Ectodermal cell (in vitro differentiated cells): ENCODE results near the gene GFY.

Experiments
- H3K27ac ChIP-seq: 2 replicates; pipeline ENCODE4 v1.7.0; 2013; ENCODE audit warnings: mild to moderate bottlenecking, low read depth, low read length; ENCODE audit not compliant: insufficient read depth, poor library complexity, severe bottlenecking
- H3K27me3 ChIP-seq: 2 replicates; pipeline ENCODE4 v1.7.0; 2013; ENCODE audit warnings: mild to moderate bottlenecking, low read length; ENCODE audit not compliant: insufficient read depth, control insufficient read depth, poor library complexity, severe bottlenecking
- H3K36me3 ChIP-seq: one replicate; pipeline ENCODE4 v1.7.0; 2013; ENCODE audit warnings: low read length; ENCODE audit not compliant: control insufficient read depth, insufficient read depth
- H3K4me1 ChIP-seq: one replicate; pipeline ENCODE4 v1.7.0; 2013; ENCODE audit warnings: low read length; ENCODE audit not compliant: control insufficient read depth, insufficient read depth
- H3K4me3 ChIP-seq: 2 replicates; pipeline ENCODE4 v1.7.0; 2013; ENCODE audit warnings: low read depth, low read length, control low read depth; ENCODE audit not compliant: insufficient read depth
- H3K9me3 ChIP-seq: 2 replicates; pipeline ENCODE4 v1.7.0; 2013; ENCODE audit warnings: mild to moderate bottlenecking, low read length, moderate library complexity; ENCODE audit not compliant: control insufficient read depth
- WGBS, 2 experiments: methylation state at CpG; one replicate each; pipeline ENCODE4 v1.1.7; 2013; ENCODE audit warnings: missing lambda C conversion rate in 2 of 2; 5-methylcytosine and 5-hydroxymethylcytosine counted together

Gene GFY

GRCh38 chr19:49437231-49437630 lies 12.0 kb downstream of the GFY start:
- WGBS, 2 experiments = 40 to 49% methylated on average over 8 of the region's 8 CpGs
- Histone ChIP-seq H3K36me3 (no peaks in the 10 kb centered on the region), H3K9me3 (no peaks in the 10 kb centered on the region), H3K27ac (no peak overlapping the region), H3K4me3 (no peak overlapping the region), H3K4me1 (peaks cover 6% of the 10 kb centered on the region), H3K27me3 (peaks cover 97% of the 10 kb centered on the region)

- 29 to 31% methylated on average over 6 of the region's 6 CpGs for WGBS, 2 experiments
- H3K27ac ChIP-seq = no peak overlapping the region
- no peaks in the 10 kb centered on the region for H3K36me3 ChIP-seq
- peaks cover 9% of the 10 kb centered on the region for H3K4me1 ChIP-seq
- peaks cover 92% of the 10 kb centered on the region for H3K27me3 ChIP-seq
- H3K9me3 ChIP-seq = no peaks in the 10 kb centered on the region
- no peak overlapping the region for H3K4me3 ChIP-seq
Measured at GRCh38 chr19:49438261-49438660, 13.1 kb downstream of the GFY start.

- no peaks in the 10 kb centered on the region for H3K9me3 ChIP-seq
- H3K27ac ChIP-seq = no peak overlapping the region
- 81 to 85% methylated on average over 1 to 3 of the region's 6 CpGs for WGBS, 2 experiments
- H3K36me3 ChIP-seq = no peaks in the 10 kb centered on the region
- H3K4me3 ChIP-seq = no peak overlapping the region
- H3K27me3 ChIP-seq = peaks cover 79% of the 10 kb centered on the region
- peaks cover 9% of the 10 kb centered on the region for H3K4me1 ChIP-seq
Measured at GRCh38 chr19:49439836-49440235, 14.6 kb downstream of the GFY start.

DNA sequence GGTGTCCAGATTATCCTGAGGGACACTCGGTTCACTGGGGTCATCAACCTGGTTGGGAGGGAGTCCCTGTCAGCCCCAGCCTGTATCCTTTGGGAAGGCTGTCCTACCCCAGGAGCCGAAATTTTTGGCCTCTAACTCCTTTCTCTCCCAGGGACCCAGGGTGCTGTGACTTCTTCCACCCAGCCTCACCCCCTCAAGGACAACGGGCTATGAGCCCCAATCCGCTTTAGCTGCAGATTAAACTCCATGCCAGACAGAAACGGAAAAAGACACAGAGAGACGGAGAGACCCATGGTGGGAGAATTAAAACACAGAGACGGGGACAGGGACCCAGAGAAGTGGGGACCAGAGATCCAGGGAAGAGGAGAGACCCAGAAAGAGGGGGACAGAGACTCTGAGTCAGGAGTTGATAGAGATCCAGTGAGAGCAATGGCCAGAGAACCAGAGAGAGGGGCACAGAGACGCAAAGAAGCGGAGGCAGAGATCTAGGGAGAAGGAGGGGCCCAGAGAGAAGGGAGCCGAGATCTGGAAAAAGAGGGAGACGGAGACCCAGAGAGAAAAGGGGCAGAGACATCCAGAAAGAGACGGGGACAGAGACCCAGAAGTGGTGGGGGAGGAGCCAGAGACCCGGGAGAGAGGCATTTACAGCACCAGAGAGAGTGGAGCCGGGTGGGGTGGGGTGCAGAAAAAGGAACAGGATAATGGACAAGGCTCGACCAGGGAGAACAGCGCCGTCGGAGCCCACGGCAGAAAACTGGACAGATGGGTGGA lies 15.4 kb downstream of the GFY start:
- Histone ChIP-seq H3K4me3 (peak overlapping the region; percentile 22), H3K27me3 (peaks cover 71% of the 10 kb centered on the region), H3K36me3 (no peaks in the 10 kb centered on the region), H3K9me3 (no peaks in the 10 kb centered on the region), H3K4me1 (peaks cover 9% of the 10 kb centered on the region), H3K27ac (no peak overlapping the region)
- WGBS, 2 experiments = 36 to 37% methylated on average over 19 of the region's 19 CpGs

DNA sequence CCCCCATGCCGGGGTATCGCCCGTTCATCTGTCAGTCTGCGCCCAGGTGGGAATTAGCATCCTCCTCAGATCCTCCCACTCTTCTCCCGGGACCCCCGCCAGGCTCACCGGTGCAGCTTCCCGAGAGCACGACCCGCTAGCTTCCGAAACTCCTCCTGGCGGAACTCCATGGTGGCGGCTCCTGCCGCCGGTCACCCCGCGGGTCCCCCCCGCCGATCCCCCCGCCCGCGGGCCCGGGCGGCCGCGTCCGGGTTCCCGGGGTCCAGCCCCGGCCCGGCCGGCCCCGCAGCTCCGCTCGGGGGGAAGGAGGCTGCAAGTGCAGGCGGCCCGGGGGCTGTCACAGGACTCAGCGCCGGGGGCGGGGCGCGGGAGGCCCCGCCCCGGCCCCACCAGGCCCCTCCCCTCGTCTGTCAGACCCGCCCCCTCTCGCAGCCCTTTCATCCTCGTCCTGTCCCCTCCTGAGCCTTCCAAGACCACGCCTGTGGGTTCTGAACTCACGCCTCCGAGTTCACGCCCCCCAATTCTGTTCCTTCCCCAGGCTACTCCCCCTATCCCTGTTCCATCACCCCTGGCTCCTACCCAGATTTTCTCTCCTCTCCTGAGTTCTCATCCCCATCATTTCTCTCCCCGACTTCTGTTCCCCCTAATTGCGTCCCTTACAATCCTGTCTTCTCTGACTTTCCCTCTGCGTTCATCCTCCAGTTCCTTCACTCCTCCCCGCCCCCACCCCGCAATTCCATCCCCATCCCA lies 16.2 kb downstream of the GFY start, which contains the start of gene SLC17A7:
TSS of gene SLC17A7 (minus strand) at position 318 of the 750 bp plus-strand sequence. CDS start at position 170, 148 bp downstream.
- no peak within 1 kb of the TSS for H3K27ac ChIP-seq
- no peaks in the 10 kb centered on the region for H3K36me3 ChIP-seq
- H3K4me1 ChIP-seq = peaks cover 9% of the 10 kb centered on the region
- peaks cover 64% of the 10 kb centered on the region for H3K27me3 ChIP-seq
- WGBS, 2 experiments = 1% methylated on average over 56 of the region's 56 CpGs
- peak within 1 kb of the TSS; percentile 22 for H3K4me3 ChIP-seq
- H3K9me3 ChIP-seq = no peaks in the 10 kb centered on the region

GRCh38 chr19:49441960-49442350 lies 16.8 kb downstream of the GFY start:
- peak overlapping the region; percentile 3 for H3K4me3 ChIP-seq
- 14 to 15% methylated on average over 14 of the region's 14 CpGs for WGBS, 2 experiments
- peaks cover 58% of the 10 kb centered on the region for H3K27me3 ChIP-seq
- H3K27ac ChIP-seq = no peak overlapping the region
- no peaks in the 10 kb centered on the region for H3K9me3 ChIP-seq
- H3K36me3 ChIP-seq = no peaks in the 10 kb centered on the region
- peaks cover 9% of the 10 kb centered on the region for H3K4me1 ChIP-seq

DNA sequence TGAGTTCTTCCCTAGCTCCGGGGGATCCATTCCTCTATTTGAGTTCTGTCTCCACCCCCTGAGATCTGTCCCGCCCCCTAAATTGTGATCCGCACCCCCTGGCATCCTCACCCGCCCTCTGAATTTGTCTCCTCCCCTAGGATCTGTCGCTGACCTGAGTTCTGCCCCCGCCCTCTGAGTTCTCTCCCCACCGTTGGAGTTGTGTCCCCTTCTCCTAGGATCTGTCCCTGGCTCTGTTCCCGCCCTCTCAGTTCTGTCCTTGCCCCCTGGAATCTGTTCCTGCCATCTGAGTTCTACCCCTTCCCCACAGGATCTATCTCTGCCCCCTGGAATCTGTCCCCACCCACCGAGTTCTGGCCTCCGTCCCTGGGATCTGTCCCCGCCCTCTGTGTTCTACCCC lies 17.2 kb downstream of the GFY start:
- no peaks in the 10 kb centered on the region for H3K9me3 ChIP-seq
- H3K4me1 ChIP-seq = peaks cover 9% of the 10 kb centered on the region
- H3K36me3 ChIP-seq = no peaks in the 10 kb centered on the region
- no peak overlapping the region for H3K27ac ChIP-seq
- H3K27me3 ChIP-seq = peaks cover 54% of the 10 kb centered on the region
- peak overlapping the region; percentile 3 for H3K4me3 ChIP-seq
- 5 to 8% methylated on average over 11 of the region's 11 CpGs for WGBS, 2 experiments

DNA sequence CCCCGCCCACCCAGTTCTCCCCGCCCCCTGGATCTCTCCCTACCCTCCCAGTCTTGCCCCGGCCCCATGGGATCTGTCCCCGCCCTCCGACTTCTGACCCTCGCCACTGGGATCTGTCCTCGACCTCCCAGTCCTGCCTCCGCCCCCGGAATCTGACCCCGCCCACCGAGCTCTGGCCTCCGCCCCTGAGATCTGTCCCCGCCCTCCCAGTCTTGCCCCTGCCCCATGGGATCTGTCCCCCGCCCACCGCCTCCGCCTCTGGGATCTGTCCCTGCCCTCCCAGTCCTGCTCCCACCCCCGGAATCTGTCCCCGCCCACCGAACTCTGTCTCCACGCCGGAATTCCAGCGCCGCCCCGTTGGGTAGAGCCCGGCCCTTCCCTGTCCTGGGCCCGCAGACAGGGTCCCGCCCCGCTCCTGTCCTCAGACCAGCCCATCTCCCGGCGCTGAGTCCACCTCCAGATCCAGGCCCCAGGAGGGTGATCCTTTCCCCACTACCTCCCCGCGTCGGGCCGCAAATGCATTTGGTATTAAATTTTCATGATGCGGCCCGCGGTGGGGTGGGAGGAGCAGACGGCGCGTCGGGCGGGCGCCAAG lies 17.7 kb downstream of the GFY start:
- Histone ChIP-seq H3K4me3 (peak overlapping the region; percentile 72), H3K36me3 (peaks cover under 1% of the 10 kb centered on the region), H3K4me1 (peaks cover 9% of the 10 kb centered on the region), H3K9me3 (no peaks in the 10 kb centered on the region), H3K27me3 (peaks cover 49% of the 10 kb centered on the region), H3K27ac (peak overlapping the region; percentile 88)
- WGBS, 2 experiments = 0% methylated on average over 42 to 43 of the region's 43 CpGs

GRCh38 chr19:49443366-49444099 lies 18.3 kb downstream of the GFY start:
- peaks cover 9% of the 10 kb centered on the region for H3K4me1 ChIP-seq
- H3K27ac ChIP-seq = peak overlapping the region; percentile 88
- H3K9me3 ChIP-seq = no peaks in the 10 kb centered on the region
- peaks cover 42% of the 10 kb centered on the region for H3K27me3 ChIP-seq
- peaks cover 7% of the 10 kb centered on the region for H3K36me3 ChIP-seq
- 0 to 1% methylated on average over 47 of the region's 47 CpGs for WGBS, 2 experiments
- H3K4me3 ChIP-seq = peak overlapping the region; percentile 72
